ENCODE results near the gene HHAT.
A peak's percentile ranks its signal among the peaks of the same experiment; 100 is the strongest.

The HHAT gene

GRCh38 chr1:210328746-210329503, at the start of gene HHAT:
Gene HHAT (plus strand): TSS chr1:210328902. CDS start chr1:210348976, 20,074 bp downstream.
- peak within 1 kb of the TSS; percentile 86 for H3K27ac Mint-ChIP-seq
- peaks cover 2% of the 10 kb centered on the region for H3K9me3 Mint-ChIP-seq
- H3K4me1 Mint-ChIP-seq (ENCODE audit: low read depth), result peaks cover 45% of the 10 kb centered on the region
- peaks cover 36% of the 10 kb centered on the region for H3K27me3 Mint-ChIP-seq
- peak within 1 kb of the TSS; percentile 89 for H3K4me3 Mint-ChIP-seq
- H3K36me3 Mint-ChIP-seq (ENCODE audit: low read depth), result peaks cover 3% of the 10 kb centered on the region
- peak; percentile 80 for DNase-seq

DNA sequence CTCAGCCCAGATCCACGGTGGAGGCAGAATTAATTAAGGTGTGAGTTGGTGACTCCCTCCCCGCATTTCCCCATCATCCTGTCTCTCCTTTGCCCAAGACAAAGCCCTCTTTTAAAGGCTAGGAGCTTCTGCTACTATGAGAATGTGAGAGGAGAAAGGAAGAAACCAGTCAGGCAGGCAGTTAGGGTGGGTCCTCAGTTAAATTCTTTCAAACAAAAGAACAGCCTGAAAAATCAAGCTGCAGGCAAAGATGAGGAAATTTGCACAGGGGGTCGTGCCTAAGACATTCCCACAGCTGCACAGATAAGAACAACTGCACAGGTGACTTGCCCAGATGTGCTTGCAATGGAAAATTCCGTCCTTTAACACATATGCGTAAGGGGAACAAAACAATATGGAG, 48.5 kb upstream of the HHAT start:
- DNase-seq, result no peak
- Mint-ChIP-seq H3K4me1 (ENCODE audit: low read depth) (no peaks in the 10 kb centered on the region), H3K4me3 (no peak overlapping the region), H3K36me3 (ENCODE audit: low read depth) (no peaks in the 10 kb centered on the region), H3K9me3 (peaks cover 24% of the 10 kb centered on the region), H3K27ac (no peak overlapping the region), H3K27me3 (peaks cover 34% of the 10 kb centered on the region)

GRCh38 chr1:210288116-210288515, 40.6 kb upstream of the HHAT start:
- Mint-ChIP-seq H3K4me3 (no peak overlapping the region), H3K9me3 (no peaks in the 10 kb centered on the region), H3K27me3 (peaks cover 69% of the 10 kb centered on the region), H3K4me1 (ENCODE audit: low read depth) (peaks cover 5% of the 10 kb centered on the region), H3K36me3 (ENCODE audit: low read depth) (no peaks in the 10 kb centered on the region), H3K27ac (no peak overlapping the region)
- DNase-seq, result no peak

DNA sequence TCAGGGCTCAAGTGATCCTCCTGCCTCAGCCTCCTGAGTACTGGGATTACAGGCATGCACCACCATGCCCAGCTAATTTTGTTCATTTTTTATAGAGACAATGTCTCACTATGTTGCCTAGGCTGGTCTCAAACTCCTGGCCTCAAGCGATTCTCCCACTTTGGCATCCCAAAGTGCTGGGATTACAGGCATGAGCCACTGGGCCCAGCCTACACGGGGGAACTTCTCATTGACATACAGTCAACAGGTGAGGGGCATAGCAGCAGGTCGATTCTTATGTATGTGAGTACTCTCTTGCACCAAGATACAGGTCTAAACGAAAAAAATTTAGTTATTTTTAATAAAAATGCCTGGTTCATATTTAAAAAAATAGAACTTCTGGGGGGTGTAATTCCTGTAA, 39.5 kb upstream of the HHAT start:
- Mint-ChIP-seq H3K9me3 (no peaks in the 10 kb centered on the region), H3K36me3 (ENCODE audit: low read depth) (no peaks in the 10 kb centered on the region), H3K27ac (no peak overlapping the region), H3K4me1 (ENCODE audit: low read depth) (peaks cover 5% of the 10 kb centered on the region), H3K27me3 (peaks cover 67% of the 10 kb centered on the region), H3K4me3 (no peak overlapping the region)
- DNase-seq, result no peak

DNA sequence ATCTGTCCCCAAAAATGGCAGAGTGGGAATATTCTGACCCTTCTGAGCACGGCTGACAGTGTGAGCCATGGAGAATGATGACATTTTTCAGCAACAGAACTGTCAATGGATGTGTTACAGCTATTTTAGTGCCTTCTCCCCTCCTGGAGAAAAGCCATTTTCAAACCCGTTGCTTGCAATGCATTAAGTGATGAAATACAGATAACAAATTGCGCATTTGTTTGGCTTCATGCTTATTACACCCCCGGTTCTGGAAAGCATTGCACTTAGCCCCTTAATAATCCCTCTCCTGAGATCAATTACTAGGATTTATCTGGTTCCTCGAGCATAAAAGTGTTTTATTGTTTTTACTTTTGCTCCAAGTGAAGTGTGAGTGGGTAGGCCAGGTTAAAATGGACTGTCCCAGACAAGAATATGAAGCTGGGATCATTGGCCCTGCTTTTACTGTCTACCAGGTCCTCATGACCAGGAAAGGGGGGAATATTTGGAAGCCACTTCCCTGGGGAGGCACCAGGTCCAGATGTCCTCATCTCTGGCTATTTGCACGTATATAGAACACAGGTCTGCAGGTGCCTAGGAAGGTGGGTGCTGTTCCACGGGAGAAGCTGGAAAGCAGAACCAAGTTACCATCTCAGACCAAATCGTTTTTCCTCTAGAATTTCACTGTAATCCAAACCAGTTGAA, 37.5 kb upstream of the HHAT start:
- Mint-ChIP-seq H3K27me3 (peaks cover 68% of the 10 kb centered on the region), H3K36me3 (ENCODE audit: low read depth) (no peaks in the 10 kb centered on the region), H3K9me3 (no peaks in the 10 kb centered on the region), H3K27ac (no peak overlapping the region), H3K4me1 (ENCODE audit: low read depth) (peaks cover 5% of the 10 kb centered on the region), H3K4me3 (no peak overlapping the region)
- no peak for DNase-seq

- Mint-ChIP-seq H3K9me3 (no peaks in the 10 kb centered on the region), H3K27me3 (peaks cover 74% of the 10 kb centered on the region), H3K4me3 (no peak overlapping the region), H3K36me3 (ENCODE audit: low read depth) (no peaks in the 10 kb centered on the region), H3K4me1 (ENCODE audit: low read depth) (peaks cover 5% of the 10 kb centered on the region), H3K27ac (no peak overlapping the region)
- no peak for DNase-seq
These were observed 36.9 kb upstream of the HHAT start for GRCh38 chr1:210291786-210292230.

- peak overlapping the region; percentile 44 for H3K4me3 Mint-ChIP-seq
- DNase-seq, result peak; percentile 58
- H3K9me3 Mint-ChIP-seq, result no peaks in the 10 kb centered on the region
- peaks cover 5% of the 10 kb centered on the region for H3K4me1 Mint-ChIP-seq (ENCODE audit: low read depth)
- H3K27ac Mint-ChIP-seq, result no peak overlapping the region
- H3K36me3 Mint-ChIP-seq (ENCODE audit: low read depth), result no peaks in the 10 kb centered on the region
- H3K27me3 Mint-ChIP-seq, result peaks cover 77% of the 10 kb centered on the region
These were observed 36.4 kb upstream of the HHAT start for GRCh38 chr1:210292231-210292871.

- no peaks in the 10 kb centered on the region for H3K36me3 Mint-ChIP-seq (ENCODE audit: low read depth)
- H3K9me3 Mint-ChIP-seq, result no peaks in the 10 kb centered on the region
- peaks cover 5% of the 10 kb centered on the region for H3K4me1 Mint-ChIP-seq (ENCODE audit: low read depth)
- H3K27ac Mint-ChIP-seq, result no peak overlapping the region
- peaks cover 79% of the 10 kb centered on the region for H3K27me3 Mint-ChIP-seq
- H3K4me3 Mint-ChIP-seq, result peak overlapping the region; percentile 16
- DNase-seq, result no peak
These were observed 35.5 kb upstream of the HHAT start for GRCh38 chr1:210293171-210293607.

DNA sequence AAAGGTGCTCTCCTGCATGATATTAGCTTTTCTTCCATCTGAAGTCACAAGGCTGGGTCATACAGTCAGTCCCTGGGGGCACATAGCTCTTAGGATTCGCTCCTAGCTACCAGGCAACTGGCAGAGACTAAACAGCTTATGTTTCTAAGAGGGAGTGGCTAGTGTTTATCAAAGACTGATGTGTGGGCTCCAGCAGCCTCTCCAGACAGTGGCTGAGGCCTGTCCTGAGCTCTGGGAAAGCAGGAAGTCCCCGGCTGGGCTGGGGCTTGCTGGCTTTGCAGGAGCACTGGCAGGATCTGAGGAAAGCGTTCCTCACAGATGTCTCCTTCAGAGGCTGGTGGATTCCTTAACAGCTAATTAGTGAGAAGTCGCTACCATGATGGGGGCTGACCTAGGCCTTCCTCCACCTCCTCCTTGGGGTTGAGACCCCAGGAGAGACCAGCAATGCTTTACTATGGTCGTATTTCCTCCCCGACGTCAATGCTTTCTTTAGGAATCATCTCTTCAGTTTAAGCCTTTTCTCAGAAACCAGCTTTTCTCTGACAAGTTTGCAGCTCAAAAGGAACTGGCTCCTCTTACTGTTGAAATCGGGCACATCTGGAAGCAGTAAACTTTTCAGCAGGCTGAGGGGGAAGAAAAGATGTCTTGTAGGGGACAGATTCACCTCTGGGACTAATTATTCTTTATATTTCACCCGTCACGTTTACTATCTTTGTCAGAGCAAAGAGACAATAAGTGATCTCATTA, 33.5 kb upstream of the HHAT start:
- Mint-ChIP-seq H3K27ac (no peak overlapping the region), H3K4me3 (no peak overlapping the region), H3K9me3 (no peaks in the 10 kb centered on the region), H3K4me1 (ENCODE audit: low read depth) (peaks cover 5% of the 10 kb centered on the region), H3K27me3 (peaks cover 75% of the 10 kb centered on the region), H3K36me3 (ENCODE audit: low read depth) (no peaks in the 10 kb centered on the region)
- no peak for DNase-seq

DNA sequence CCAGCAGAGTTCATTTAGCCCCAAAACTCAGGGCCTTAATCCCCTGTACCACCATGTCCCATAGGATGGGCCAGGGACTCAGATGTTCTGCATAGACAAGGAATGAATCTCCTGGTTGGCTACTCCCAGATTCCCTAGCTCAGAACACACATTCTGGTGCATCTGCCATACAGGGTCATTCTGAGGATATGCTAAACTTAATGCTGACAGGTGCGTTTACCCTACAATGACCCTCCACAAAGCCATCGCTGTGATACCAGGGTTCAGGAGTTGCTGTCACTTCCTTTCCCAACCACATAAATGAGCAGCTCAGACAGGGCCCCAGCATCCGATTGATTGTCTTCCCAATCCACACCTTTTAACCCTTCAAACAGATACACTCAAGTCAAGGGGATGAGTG, 32.0 kb upstream of the HHAT start:
- H3K36me3 Mint-ChIP-seq (ENCODE audit: low read depth), result no peaks in the 10 kb centered on the region
- H3K4me3 Mint-ChIP-seq, result no peak overlapping the region
- H3K27me3 Mint-ChIP-seq, result peaks cover 63% of the 10 kb centered on the region
- H3K27ac Mint-ChIP-seq, result no peak overlapping the region
- H3K4me1 Mint-ChIP-seq (ENCODE audit: low read depth), result peaks cover 5% of the 10 kb centered on the region
- H3K9me3 Mint-ChIP-seq, result no peaks in the 10 kb centered on the region
- DNase-seq, result no peak

DNA sequence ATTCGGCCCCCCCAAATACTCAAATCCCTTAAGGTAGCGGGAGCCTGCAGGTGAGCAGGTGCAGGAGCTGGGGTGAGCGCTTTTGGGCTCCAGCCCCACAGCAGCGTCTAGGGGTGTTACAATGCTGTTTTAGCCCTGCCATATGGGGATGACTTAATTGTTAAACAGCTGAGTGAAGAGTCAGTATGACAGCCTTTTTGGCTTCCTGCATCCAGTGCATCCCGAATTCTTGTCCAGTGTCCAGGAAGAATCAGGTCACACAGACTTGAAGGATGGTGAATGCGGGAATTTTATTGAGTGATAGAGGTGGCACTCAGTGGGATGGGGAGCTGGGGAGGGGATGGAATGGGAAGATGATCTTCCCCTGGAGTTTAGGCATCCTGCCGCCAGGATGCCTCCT, 30.4 kb upstream of the HHAT start:
- H3K4me1 Mint-ChIP-seq (ENCODE audit: low read depth), result no peaks in the 10 kb centered on the region
- H3K9me3 Mint-ChIP-seq, result no peaks in the 10 kb centered on the region
- no peak overlapping the region for H3K4me3 Mint-ChIP-seq
- H3K27ac Mint-ChIP-seq, result no peak overlapping the region
- H3K27me3 Mint-ChIP-seq, result peaks cover 53% of the 10 kb centered on the region
- DNase-seq, result no peak
- no peaks in the 10 kb centered on the region for H3K36me3 Mint-ChIP-seq (ENCODE audit: low read depth)

GRCh38 chr1:210298936-210299335, 29.8 kb upstream of the HHAT start:
- H3K4me1 Mint-ChIP-seq (ENCODE audit: low read depth), result no peaks in the 10 kb centered on the region
- H3K9me3 Mint-ChIP-seq, result no peaks in the 10 kb centered on the region
- DNase-seq, result no peak
- no peak overlapping the region for H3K27ac Mint-ChIP-seq
- peaks cover 49% of the 10 kb centered on the region for H3K27me3 Mint-ChIP-seq
- no peaks in the 10 kb centered on the region for H3K36me3 Mint-ChIP-seq (ENCODE audit: low read depth)
- H3K4me3 Mint-ChIP-seq, result no peak overlapping the region

- Mint-ChIP-seq H3K9me3 (no peaks in the 10 kb centered on the region), H3K4me1 (ENCODE audit: low read depth) (no peaks in the 10 kb centered on the region), H3K4me3 (no peak overlapping the region), H3K36me3 (ENCODE audit: low read depth) (no peaks in the 10 kb centered on the region), H3K27me3 (peaks cover 46% of the 10 kb centered on the region), H3K27ac (no peak overlapping the region)
- no peak for DNase-seq
These were observed 29.2 kb upstream of the HHAT start for GRCh38 chr1:210299501-210299900.

DNA sequence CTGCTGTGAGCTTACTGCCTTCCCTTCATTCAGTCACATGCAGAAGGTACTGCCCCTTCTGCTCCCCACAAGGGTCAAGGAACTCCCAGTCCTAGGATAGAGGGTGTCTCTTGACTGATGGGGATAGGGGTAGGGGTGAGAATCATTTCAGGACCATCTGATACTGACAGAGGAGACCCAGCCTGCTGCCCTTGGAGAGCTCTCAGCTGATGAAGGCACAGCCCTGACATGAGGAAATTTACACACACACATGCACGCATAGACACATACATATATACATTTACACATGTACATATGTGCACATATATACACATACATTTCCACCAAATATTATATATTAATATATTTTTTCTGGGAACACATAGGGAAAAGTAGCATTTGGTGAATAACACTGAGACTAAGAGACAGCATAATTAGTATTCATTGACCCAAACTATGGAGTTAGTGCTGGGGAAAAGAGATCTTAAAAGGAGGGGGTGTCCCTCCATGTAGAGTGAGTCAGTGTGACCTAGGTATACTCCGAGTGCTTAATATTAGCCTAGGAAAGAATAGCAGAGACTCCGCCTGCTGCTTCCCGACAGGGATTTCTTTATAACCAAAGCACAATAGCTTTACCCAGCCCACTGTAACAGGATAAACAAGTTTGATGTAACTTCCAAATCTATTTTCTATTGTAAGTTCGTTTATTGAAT, 27.6 kb upstream of the HHAT start:
- Mint-ChIP-seq H3K36me3 (ENCODE audit: low read depth) (no peaks in the 10 kb centered on the region), H3K27ac (no peak overlapping the region), H3K4me3 (no peak overlapping the region), H3K27me3 (peaks cover 37% of the 10 kb centered on the region), H3K9me3 (no peaks in the 10 kb centered on the region), H3K4me1 (ENCODE audit: low read depth) (no peaks in the 10 kb centered on the region)
- no peak for DNase-seq
